ENCODE results near the gene CEP192.
"Not testable (repeated sequence)": the region's sequence is repeated elsewhere in the genome, so short reads cannot be mapped to it uniquely, and the experiment has no call there.

Gene CEP192, protein sequence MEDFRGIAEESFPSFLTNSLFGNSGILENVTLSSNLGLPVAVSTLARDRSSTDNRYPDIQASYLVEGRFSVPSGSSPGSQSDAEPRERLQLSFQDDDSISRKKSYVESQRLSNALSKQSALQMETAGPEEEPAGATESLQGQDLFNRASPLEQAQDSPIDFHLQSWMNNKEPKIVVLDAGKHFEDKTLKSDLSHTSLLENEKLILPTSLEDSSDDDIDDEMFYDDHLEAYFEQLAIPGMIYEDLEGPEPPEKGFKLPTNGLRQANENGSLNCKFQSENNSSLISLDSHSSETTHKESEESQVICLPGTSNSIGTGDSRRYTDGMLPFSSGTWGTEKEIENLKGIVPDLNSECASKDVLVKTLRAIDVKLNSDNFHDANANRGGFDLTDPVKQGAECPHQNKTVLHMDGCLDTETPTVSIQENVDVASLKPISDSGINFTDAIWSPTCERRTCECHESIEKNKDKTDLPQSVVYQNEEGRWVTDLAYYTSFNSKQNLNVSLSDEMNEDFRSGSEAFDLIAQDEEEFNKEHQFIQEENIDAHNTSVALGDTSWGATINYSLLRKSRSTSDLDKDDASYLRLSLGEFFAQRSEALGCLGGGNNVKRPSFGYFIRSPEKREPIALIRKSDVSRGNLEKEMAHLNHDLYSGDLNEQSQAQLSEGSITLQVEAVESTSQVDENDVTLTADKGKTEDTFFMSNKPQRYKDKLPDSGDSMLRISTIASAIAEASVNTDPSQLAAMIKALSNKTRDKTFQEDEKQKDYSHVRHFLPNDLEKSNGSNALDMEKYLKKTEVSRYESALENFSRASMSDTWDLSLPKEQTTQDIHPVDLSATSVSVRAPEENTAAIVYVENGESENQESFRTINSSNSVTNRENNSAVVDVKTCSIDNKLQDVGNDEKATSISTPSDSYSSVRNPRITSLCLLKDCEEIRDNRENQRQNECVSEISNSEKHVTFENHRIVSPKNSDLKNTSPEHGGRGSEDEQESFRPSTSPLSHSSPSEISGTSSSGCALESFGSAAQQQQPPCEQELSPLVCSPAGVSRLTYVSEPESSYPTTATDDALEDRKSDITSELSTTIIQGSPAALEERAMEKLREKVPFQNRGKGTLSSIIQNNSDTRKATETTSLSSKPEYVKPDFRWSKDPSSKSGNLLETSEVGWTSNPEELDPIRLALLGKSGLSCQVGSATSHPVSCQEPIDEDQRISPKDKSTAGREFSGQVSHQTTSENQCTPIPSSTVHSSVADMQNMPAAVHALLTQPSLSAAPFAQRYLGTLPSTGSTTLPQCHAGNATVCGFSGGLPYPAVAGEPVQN (N-terminal part only)

DNA sequence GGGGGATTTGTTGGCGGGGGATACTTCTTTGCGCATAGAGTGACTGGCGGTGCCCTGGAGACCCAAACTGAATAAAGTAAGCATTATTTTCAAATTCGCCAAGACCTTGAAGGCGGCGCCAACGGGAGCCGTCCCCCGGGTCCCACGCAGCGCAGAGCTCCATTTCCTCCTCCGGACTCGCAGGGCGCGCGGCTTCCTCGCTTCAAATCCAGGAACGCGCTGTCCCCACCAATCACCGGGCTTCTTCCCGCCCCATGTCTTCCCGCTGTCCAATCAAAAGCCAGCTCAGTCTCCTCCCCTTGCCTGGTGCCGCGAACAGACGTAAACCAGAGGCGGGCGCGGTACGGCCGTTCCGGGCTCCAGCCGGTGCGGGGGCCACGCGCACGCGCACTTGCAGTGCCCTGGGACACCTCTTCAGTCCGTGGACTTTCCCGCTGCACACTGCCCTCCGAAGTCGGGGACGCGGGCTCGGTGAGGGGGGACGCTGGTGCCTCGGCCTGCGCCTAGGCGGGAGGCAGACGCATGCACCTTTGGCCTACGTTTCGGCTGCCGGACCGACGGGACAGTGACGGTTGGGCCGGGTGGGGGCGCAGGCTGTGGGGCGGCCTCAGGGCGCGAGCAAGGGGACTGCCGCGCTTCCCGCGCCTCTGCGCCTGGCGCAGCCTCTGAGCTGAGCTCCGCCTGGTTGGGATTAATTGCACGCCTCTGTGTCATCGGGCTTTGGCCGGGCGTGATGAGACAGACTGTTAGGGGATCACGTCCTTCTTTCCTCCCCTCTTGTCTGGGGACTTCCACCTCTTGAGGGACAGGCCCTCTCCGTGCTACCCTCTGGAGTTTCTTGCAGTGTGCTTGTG lies at the start of gene CEP192:
TSS of gene CEP192 (plus strand) at position 396 of the 854 bp plus-strand sequence. CDS start 8,063 bp downstream, outside the sequence.
- DNase-seq (ENCODE audit: low read depth): peak; percentile 94
- peak within 1 kb of the TSS; percentile 67 for H3K4me3 ChIP-seq (ENCODE audit: low read depth, low read length)

DNA sequence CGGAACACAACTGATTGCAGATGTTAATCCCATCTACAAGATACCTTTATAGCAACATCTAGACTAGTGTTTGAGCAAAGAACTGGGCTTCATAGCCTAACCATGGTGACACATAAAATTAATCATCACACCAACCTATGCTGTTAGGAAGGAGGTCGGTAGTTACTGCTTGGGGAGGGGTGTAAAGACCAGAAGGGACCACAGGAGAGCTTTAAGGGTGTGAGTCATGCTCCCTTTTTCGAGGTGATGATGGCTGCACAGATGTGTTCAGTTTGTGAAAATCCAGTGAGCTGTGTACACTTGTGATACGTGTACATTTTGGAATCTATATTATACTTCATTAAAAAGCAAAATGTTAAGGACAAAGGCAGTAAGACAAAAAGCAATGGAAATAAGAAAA lies 47.9 kb upstream of the CEP192 start:
- no peak for DNase-seq (ENCODE audit: low read depth)
- no peak overlapping the region for H3K4me3 ChIP-seq (ENCODE audit: low read depth, low read length)

DNA sequence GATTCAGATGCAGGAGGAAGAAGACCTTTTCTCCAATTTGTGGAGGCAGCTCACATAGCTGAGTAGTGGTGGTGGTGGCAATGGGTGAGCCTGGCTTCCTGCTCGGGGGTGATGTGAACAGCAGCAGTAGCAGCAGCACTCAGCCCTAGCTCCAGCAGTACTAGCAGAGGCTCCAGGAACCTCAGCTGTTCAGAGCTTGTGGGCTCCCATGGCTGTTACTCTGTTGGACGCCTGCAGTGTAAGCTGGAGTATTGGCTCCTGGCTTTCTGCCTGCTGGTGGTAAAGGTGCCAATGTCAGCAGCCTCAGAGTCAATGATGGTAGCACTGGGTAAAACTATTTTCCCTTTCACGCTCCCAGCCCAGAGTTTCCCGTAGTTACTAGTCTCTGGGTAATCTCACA lies 46.5 kb upstream of the CEP192 start:
- DNase-seq (ENCODE audit: low read depth): no peak
- no peak overlapping the region for H3K4me3 ChIP-seq (ENCODE audit: low read depth, low read length)

DNA sequence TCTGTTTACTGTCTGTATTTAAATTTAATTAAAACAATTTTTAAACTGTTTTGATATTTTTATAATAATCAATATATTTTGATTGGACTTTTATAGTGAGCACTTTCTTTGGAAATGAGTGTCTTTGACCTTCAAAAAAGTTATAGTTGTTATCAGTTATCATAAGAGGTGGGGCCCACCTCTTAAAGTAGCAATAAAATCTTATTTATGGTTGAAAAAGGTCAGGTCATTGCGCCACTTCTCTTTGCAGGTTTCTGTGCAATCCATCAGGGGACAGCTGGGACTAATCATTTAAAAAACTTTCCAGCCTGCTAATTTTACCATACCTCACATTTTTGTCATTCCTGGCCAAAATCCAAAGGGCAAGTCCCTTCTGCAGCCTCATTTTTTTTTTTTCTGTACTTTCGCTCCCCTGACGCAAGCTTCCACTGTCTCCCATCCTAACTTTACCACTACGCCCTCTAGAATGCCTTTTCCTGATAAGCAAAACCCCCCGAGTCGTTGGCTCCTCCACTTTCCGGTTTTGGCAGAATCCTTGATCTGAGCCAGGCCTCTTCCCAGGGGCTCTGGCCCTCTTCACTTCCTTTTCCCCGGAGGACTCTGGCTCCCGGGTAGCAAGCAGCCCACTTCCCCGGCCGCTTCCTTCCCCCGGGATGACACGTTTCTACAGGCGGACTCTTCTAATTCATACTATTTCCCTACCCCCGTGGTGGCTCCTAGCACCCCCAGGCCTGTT lies 44.4 kb upstream of the CEP192 start:
- DNase-seq (ENCODE audit: low read depth): peak; percentile 49
- peak overlapping the region; percentile 64 for H3K4me3 ChIP-seq (ENCODE audit: low read depth, low read length)

DNA sequence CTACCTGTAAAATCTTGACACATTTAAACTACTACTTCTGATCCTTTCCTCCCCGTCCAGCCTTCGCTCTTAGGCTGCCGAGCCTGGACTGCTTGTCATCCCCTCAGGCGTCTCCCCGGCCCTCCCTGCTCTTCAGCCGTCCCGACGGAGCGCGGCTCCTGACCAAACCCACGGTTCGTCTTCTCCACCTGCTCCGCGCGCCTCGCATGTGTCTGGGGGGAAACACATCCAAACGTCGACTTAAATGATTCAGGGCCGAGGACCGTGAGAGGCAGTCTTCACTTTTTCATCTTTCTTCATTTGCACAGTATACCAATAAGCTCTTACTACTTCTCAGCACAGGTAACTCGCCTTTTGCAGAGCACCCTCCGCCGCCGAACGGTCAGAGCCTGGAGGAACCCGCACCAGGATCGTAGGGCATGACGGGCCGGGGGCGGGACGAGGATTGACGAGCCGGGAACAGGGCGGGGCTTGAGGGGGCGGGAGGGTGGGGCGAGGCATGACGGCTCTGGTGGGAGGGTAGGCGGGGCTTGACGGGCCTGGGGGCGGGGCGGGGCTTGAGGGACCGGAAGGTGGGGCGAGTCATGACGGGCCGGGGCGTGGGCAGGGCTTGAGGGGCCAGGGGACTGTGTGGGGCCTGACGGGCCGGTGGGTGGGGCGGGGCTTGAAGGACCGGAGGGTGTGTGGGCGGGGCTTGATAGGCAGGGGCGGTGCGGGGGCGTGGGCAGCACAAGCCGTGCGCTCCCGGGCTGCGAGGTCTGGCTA lies 43.7 kb upstream of the CEP192 start, which contains the start of gene SEH1L:
TSS of gene SEH1L (plus strand) at position 727 of the 765 bp plus-strand sequence. CDS start 111 bp downstream, outside the sequence.
- H3K4me3 ChIP-seq (ENCODE audit: low read depth, low read length): peak within 1 kb of the TSS; percentile 66
- DNase-seq (ENCODE audit: low read depth): peak; percentile 95

DNA sequence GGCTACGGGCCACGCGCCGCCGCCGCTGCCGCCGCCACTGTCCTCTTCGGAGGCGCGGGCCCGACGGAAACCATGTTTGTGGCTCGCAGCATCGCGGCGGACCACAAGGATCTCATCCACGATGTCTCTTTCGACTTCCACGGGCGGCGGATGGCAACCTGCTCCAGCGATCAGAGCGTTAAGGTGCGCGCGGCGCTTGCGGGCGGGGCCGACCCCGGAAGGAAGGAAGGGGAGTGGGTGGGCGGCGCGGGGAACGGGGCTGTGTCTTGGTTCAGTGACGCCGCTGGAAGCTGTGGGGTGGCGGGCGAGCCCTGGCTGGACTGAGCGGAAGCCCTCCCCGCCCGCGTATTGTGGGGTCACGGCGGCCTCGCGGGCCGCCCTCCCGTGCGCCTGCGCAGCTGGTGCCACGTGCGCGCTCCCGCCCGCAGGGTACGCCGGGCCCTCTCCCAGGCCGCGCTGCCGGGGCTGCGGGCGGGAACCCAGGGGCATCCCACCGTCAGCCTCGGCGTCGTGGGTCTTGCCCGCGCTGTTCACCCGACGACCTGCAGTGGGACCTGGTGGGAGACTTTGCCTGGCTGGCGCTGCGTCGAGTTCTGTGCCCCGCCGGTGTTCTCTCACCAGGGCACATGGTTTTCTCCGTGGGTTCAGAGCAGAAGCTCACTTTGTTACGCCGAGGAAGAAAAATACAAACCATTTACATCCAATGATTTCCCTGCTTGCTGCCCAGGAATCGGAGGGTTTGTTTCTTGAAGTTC lies 42.9 kb upstream of the CEP192 start:
- DNase-seq (ENCODE audit: low read depth): peak; percentile 86
- peak overlapping the region; percentile 66 for H3K4me3 ChIP-seq (ENCODE audit: low read depth, low read length)

DNA sequence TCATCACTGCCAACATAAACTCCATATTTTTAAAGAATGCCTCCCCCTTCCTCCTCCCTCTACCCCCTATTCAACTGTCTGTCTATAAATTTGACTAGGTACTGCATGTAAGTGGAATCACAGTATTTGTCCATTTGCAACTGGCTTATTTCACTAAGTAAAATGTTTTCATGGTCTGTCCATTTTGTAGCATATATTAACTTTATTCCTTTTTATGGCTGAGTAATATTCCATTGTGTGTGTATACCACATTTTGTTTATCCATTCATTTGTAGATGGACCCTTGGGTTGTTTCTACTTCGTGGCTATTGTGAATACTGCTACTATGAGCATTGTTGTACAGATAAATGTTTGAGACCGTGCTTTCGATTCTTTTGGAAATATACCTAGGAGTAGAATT lies 32.7 kb upstream of the CEP192 start:
- no peak overlapping the region for H3K4me3 ChIP-seq (ENCODE audit: low read depth, low read length)
- DNase-seq (ENCODE audit: low read depth): no peak

DNA sequence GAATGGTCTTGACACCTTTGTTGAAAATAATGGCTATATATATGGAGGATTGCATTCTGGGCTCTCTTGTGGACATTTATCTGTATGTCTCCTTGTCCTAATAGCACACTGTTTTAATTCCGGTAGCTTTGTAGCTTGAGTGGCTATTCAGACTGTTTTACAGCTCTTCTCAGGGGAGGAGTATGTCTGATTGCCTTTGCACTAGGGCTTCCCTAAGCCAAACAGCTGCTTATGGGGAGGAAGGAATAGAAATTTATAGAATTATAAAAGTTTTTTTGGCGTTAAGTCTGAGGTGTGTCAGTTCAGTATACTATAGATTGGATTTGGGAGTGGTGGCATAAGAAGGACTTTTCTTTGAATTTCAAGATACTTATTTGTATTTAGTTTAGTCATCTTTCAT lies 30.8 kb upstream of the CEP192 start:
- DNase-seq (ENCODE audit: low read depth): no peak
- no peak overlapping the region for H3K4me3 ChIP-seq (ENCODE audit: low read depth, low read length)

DNA sequence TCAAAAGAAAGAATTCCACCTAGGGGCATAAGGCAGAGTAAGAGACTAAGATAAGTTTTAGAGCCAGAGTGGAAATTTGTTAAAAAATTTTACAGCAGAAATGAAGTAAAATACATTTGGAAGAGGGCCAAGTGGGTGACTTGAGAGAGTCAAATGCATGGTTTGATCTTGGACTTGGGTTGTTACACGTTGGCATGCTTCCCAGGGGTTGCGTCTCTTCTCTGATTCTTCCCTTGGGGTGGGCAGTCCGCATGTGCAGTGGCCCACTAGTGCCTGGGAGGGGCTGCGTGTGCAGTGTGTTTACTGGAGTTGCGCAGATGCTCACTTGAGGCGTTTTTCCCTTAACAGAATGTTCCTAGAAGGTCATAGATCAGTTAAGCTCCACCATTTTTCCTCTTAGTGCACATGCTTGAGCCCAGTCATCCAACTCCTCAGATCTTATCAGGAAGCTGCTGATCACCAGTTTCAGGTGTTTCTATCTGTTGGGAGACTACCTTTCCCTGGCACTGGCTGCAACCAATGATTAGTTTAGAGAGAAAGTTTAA lies 30.2 kb upstream of the CEP192 start:
- H3K4me3 ChIP-seq (ENCODE audit: low read depth, low read length): no peak overlapping the region
- no peak for DNase-seq (ENCODE audit: low read depth)

DNA sequence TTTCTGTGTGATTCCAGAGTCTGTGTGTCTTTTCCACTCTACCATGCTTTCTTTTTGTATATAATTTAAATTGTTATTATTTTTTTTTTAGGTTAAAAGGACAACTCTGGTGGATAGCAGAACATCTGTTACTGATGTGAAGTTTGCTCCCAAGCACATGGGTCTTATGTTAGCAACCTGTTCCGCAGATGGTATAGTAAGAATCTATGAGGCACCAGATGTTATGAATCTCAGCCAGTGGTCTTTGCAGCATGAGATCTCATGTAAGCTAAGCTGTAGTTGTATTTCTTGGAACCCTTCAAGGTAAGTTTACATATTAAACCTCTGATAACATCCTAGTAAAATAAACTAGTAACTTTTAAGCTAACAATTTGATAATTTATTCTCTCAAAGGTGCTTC lies 28.1 kb upstream of the CEP192 start:
- no peak overlapping the region for H3K4me3 ChIP-seq (ENCODE audit: low read depth, low read length)
- DNase-seq (ENCODE audit: low read depth): no peak

DNA sequence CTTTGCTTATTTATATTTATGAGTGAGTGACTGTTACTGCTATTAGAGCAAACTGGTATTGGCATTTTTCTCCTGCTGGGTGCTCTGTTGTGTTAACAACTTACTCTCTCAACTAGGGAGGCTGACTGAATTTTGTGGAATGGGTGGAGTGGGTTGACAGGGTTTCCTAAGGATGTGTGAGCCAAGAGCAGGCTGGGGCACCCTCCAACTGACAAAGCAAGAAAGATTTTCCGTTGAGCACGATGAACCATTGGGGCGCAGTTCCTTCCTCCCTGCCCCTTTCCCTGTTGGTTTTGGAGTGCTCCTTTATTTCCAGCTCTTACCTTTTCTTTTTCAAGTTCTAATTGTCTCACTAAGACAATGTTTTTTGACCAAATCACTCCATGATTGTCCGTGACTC lies 23.0 kb upstream of the CEP192 start:
- DNase-seq (ENCODE audit: low read depth): no peak
- no peak overlapping the region for H3K4me3 ChIP-seq (ENCODE audit: low read depth, low read length)

DNA sequence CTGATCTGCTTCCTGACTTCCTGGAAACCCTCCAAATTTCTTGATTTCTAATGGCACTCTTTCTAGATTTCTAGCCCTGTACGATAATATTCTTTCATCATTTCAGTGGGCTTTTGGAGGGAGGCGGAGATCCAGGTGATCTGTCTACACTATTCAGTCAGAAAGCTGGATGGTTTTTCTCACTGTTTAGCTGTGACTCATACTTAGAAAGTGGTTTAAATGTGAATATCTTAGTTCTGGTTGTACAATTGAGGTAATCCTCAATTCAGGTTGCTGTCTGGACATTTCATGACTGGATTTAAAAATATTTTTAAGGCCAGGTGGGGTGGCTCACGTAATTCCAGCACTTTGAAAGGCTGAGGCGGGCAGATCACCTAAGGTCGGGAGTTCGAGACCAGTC lies 22.5 kb upstream of the CEP192 start:
- no peak for DNase-seq (ENCODE audit: low read depth)
- no peak overlapping the region for H3K4me3 ChIP-seq (ENCODE audit: low read depth, low read length)

DNA sequence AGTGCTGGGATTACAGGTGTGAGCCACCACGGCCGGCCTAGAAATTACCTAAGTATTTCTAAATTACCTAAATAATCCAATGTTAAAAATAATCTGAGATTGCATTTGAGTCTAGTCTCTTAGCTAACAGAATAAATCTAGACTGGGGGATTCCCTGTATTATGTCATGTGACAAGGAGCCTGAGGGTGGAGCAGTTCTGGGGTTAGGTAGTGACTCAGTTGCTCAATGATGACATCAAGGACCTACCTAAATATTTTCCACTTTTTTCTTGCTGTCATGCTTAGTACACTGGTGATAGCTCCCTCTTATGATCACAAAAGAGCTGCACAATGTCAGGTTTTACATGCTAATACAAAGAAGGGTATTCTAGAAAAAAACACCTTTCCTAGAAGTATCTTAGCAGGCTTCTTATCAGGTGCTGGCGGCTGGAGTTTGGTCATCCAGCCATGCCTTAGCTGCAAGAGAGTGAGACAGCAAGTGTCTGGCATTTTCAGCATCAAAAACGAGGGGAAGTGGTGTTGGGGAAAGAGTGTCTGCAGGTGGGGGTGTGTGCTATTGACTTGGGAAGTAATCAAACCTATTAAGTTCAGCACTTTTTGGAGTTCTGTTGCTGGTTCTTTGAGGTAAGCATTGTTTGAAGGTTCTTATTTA lies 17.5 kb upstream of the CEP192 start:
- no peak for DNase-seq (ENCODE audit: low read depth)

DNA sequence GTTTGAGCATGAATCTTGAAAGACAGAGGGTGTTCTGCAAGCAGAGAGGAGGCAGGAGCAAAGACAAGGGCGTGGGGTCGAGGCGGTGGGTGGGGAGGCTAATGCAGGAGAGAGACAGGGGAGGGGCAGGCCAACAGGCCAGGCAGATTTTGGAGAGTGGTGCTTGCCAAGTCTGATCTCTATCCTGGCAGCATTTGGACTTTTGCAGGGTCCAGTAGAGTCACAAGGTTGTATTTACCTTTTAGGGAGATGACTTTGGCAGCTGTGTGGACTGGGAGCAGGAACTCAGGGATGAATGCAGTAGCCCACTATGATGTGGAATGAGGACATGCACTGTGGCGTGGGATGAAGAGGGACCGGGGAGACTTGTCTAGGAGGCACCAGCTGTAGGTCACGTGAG lies 15.7 kb upstream of the CEP192 start:
- H3K4me3 ChIP-seq (ENCODE audit: low read depth, low read length): no peak overlapping the region
- no peak for DNase-seq (ENCODE audit: low read depth)

More for the DNA sequence above, 17.5 kb upstream of the CEP192 start:
- no peak overlapping the region for H3K4me3 ChIP-seq (ENCODE audit: low read depth, low read length)

DNA sequence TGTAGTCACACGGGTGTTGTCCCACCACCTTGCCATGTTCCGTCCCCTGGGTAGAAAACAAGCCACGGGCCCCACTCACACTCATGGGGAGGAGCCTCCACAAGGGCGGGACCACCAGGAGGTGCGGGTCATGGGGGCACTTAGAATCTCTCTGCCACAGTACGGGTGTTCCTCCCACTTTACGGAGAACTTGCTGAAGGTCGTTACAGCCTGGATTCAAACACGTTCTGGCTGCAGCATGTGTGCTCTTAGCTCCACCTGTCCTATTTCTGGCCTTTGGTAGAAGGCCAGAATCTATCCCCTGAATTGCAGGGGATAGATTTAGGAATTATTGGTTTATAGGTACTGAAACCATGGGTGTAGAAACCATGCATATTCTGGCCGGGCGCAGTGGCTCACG lies 14.9 kb upstream of the CEP192 start:
- no peak overlapping the region for H3K4me3 ChIP-seq (ENCODE audit: low read depth, low read length)
- DNase-seq (ENCODE audit: low read depth): no peak

DNA sequence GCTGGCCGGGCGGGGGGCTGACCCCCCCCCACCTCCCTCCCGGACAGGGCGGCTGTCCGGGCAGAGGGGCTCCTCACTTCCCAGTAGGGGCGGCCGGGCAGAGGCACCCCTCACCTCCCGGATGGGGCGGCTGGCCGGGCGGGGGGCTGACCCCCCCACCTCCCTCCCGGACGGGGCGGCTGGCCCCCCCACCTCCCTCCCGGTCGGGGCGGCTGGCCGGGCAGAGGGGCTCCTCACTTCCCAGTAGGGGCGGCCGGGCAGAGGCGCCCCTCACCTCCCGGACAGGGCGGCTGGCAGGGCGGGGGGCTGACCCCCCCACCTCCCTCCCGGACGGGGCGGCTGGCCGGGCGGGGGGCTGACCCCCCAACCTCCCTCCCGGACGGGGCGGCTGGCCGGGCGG lies 11.1 kb upstream of the CEP192 start:
- H3K4me3 ChIP-seq (ENCODE audit: low read depth, low read length); DNase-seq (ENCODE audit: low read depth): not testable (repeated sequence)
